GM12891 (cell line): Measurements from ENCODE around the gene OR11H6.
"Not testable (repeated sequence)": the region's sequence is repeated elsewhere in the genome, so short reads cannot be mapped to it uniquely, and the experiment has no call there.

Source experiments
- PAX5 ChIP-seq: IDR thresholded peaks from 2 replicates; pipeline ENCODE4 v1.6.1; 2011; ENCODE audit warnings: low read length, moderate library complexity, mild to moderate bottlenecking; ENCODE audit not compliant: insufficient read depth, severe bottlenecking
- POLR2A ChIP-seq: IDR thresholded peaks from 2 replicates; pipeline ENCODE4 v1.6.1; 2011; ENCODE audit warnings: low read depth, low read length, control low read depth
- POLR2AphosphoS5 ChIP-seq: IDR thresholded peaks from 2 replicates; pipeline ENCODE4 v1.6.1; 2011; ENCODE audit warnings: low read depth, low read length, control low read depth
- TAF1 ChIP-seq: IDR thresholded peaks from 2 replicates; pipeline ENCODE4 v1.6.1; 2011; ENCODE audit warnings: low read depth, low read length, control low read depth

GRCh38 chr14:20195170-20195569, 28.3 kb upstream of the OR11H6 start:
- not testable (repeated sequence) for TF ChIP-seq POLR2AphosphoS5, POLR2A, PAX5, TAF1
